GM12878 (cell line): Measurements from ENCODE around the gene SNRK. TPM values are rescaled to one million over a fixed set of nuclear protein-coding genes. Genes with fewer than 3 reads are reported as not detected.

Experiments used
- ATAC-seq: fragments of 200-7000 bp; cut with Tn5 transposase; 3 replicates; pipeline ENCODE4 v1.9.1; 2020; ENCODE audit warnings: mild to moderate bottlenecking, moderate library complexity
- BruUV-seq: library from RNA; stranded (reverse); fragments of 400-500 nt; replicated peaks from 2 replicates; lab custom pipeline; 2021; lab: Mats Ljungman, UMichigan
- CTCF ChIA-PET: fragments of 300-600 bp; sonication (Branson Sonifier 250); formaldehyde crosslinking; extraction: SDS; loops from one replicate; lab custom pipeline; 2021; ENCODE audit warnings: inconsistent platforms; lab: Yijun Ruan, JAX
- POLR2A ChIA-PET: fragments of 350-600 bp; formaldehyde crosslinking; extraction: SDS; loops from one replicate; lab custom pipeline; 2021; ENCODE audit warnings: inconsistent platforms; lab: Charles Lee
- RAD21 ChIA-PET: fragments of 300-600 bp; sonication (Branson Sonifier 250); formaldehyde crosslinking; loops from one replicate; lab custom pipeline; 2023; ENCODE audit warnings: antibody characterized with exemption; ENCODE audit not compliant: unreplicated experiment; lab: Charles Lee
- SMC1A ChIA-PET: fragments of 300-600 bp; sonication (Branson Sonifier 250); formaldehyde crosslinking; loops from one replicate; lab custom pipeline; 2023; ENCODE audit not compliant: unreplicated experiment, uncharacterized antibody; lab: Charles Lee
- DNase-seq: peaks from one replicate; pipeline ENCODE4 v3.0.0-alpha.2; 2011; ENCODE audit warnings: low read depth, low spot score
- FAIRE-seq: peaks from 3 replicates; lab custom pipeline; 2011; peaks lifted over from hg19 to GRCh38; lab: Jason Lieb, UNC
- H2AFZ ChIP-seq: 2 replicates; pipeline ENCODE4 v1.6.0; 2011; ENCODE audit warnings: low read depth, low read length, control low read depth; ENCODE audit not compliant: control insufficient read depth
- H3K27ac ChIP-seq: 2 replicates; pipeline ENCODE4 v1.5.1; 2011; ENCODE audit warnings: control low read depth; ENCODE audit not compliant: control insufficient read depth, insufficient read depth
- H3K27me3 ChIP-seq, 2 experiments: replicated peaks in 1 of 2; 2 replicates each; pipeline versions ENCODE4 v1.6.0 to v1.6.1; 2011; ENCODE audit warnings: low read length in 1 of 2; ENCODE audit not compliant: control insufficient read depth in 2 of 2, insufficient read depth in 2 of 2
- H3K36me3 ChIP-seq, 2 experiments: 2 replicates each; pipeline ENCODE4 v1.5.1; 2011; ENCODE audit warnings: low read length in 1 of 2; ENCODE audit not compliant: control insufficient read depth in 2 of 2, insufficient read depth in 2 of 2
- H3K4me1 ChIP-seq: 2 replicates; pipeline ENCODE4 v1.6.1; 2011; ENCODE audit warnings: mild to moderate bottlenecking, low read length, moderate library complexity, mixed read lengths; ENCODE audit not compliant: control insufficient read depth, insufficient read depth
- H3K4me2 ChIP-seq: 2 replicates; pipeline ENCODE4 v1.6.0; 2011; ENCODE audit warnings: control low read depth; ENCODE audit not compliant: control insufficient read depth, insufficient read depth
- H3K4me3 ChIP-seq: fragments of 200-600 bp; sonication (generic); 2 replicates; pipeline ENCODE4 v1.5.1; 2016
- H3K79me2 ChIP-seq: 2 replicates; pipeline ENCODE4 v1.6.0; 2011; ENCODE audit warnings: low read length; ENCODE audit not compliant: control insufficient read depth, insufficient read depth
- H3K9ac ChIP-seq: 2 replicates; pipeline ENCODE4 v1.8.0; 2011; ENCODE audit warnings: low read length, control low read depth, mixed read lengths; ENCODE audit not compliant: control insufficient read depth, insufficient read depth
- H3K9me3 ChIP-seq: replicated peaks from 3 replicates; pipeline ENCODE4 v1.5.1; 2011; ENCODE audit warnings: mild to moderate bottlenecking, low read length; ENCODE audit not compliant: control insufficient read depth, insufficient read depth
- H4K20me1 ChIP-seq: 2 replicates; pipeline ENCODE4 v1.6.0; 2011; ENCODE audit not compliant: control insufficient read depth, insufficient read depth
- BCL3 ChIP-seq: IDR thresholded peaks from 2 replicates; pipeline ENCODE4 v1.6.1; 2011; ENCODE audit warnings: borderline replicate concordance, low read depth, mild to moderate bottlenecking, moderate library complexity, low read length; ENCODE audit not compliant: insufficient read depth, poor library complexity, severe bottlenecking
- BHLHE40 ChIP-seq, 2 experiments: fragments of 450-650 bp in 1 of 2; IDR thresholded peaks; 2 replicates each; pipeline ENCODE4 v1.6.1; 2011 to 2017; ENCODE audit warnings: low read depth in 2 of 2, borderline replicate concordance in 1 of 2, improper control_type of control experiment in 1 of 2, low read length in 1 of 2, mild to moderate bottlenecking in 1 of 2
- DPF2 ChIP-seq: fragments of 450-650 bp; IDR thresholded peaks from 2 replicates; pipeline ENCODE4 v1.6.1; 2017; ENCODE audit warnings: mild to moderate bottlenecking
- EP300 ChIP-seq, 2 experiments: fragments of 150-350 bp in 1 of 2; IDR thresholded peaks; 2 replicates each; pipeline ENCODE4 v1.6.1; 2011 to 2012; ENCODE audit warnings: low read depth in 2 of 2, low read length in 2 of 2, borderline replicate concordance in 1 of 2, improper control_type of control experiment in 1 of 2, inconsistent platforms in 1 of 2; ENCODE audit not compliant: control insufficient read depth in 1 of 2
- IRF3 ChIP-seq: fragments of 450-650 bp; IDR thresholded peaks from 2 replicates; pipeline ENCODE4 v1.6.1; 2014; ENCODE audit warnings: mild to moderate bottlenecking
- IRF4 ChIP-seq: IDR thresholded peaks from 2 replicates; pipeline ENCODE4 v1.6.1; 2011; ENCODE audit warnings: low read depth, low read length
- KAT2A ChIP-seq: conservative IDR thresholded peaks from 2 replicates; pipeline ENCODE4 v1.6.1; 2011; ENCODE audit warnings: low read depth, low read length; ENCODE audit not compliant: control insufficient read depth
- NKRF ChIP-seq: fragments of 450-650 bp; conservative IDR thresholded peaks from 2 replicates; pipeline ENCODE4 v1.6.1; 2017; ENCODE audit warnings: mild to moderate bottlenecking, moderate library complexity
- RUNX3 ChIP-seq: IDR thresholded peaks from 2 replicates; pipeline ENCODE4 v1.6.1; 2012; ENCODE audit warnings: low read length, inconsistent platforms
- ZBTB11 ChIP-seq: fragments of 450-650 bp; formaldehyde crosslinking; IDR thresholded peaks from 2 replicates; pipeline ENCODE4 v1.5.0; 2022; ENCODE audit warnings: mild to moderate bottlenecking, missing genetic modification characterization
- WGBS: methylation state at CpG from one replicate; pipeline ENCODE4 v1.1.6; 2016; ENCODE audit warnings: low lambda C conversion rate; ENCODE audit not compliant: insufficient replicate concordance, insufficient coverage; ENCODE audit errors: missing lambda C conversion rate; 5-methylcytosine and 5-hydroxymethylcytosine counted together
- in situ Hi-C: fragments of 300-500 bp; cut with MboI; formaldehyde crosslinking; loops from 9 replicates; pipeline ENCODE4 v1.14.3; 2018; ENCODE audit warnings: mixed read lengths
- intact Hi-C: fragments of 100-400 bp; cut with micrococcal nuclease; formaldehyde crosslinking; loops from one replicate; pipeline ENCODE4 v1.14.2; 2022; ENCODE audit not compliant: unreplicated experiment
- polyA plus RNA-seq, 11 experiments: library from polyadenylated mRNA; depleted of rRNA in 4 of 11; unstranded in 6 of 11; stranded (reverse) in 5 of 11; fragments of >200 nt; fragmentation: Nextera tagmentation in 4 of 11; fragmentation: Illumina TruSeq in 1 of 11; extraction: Ambion mirVana in 4 of 11; extraction: Trizol in 1 of 11; gene quantifications; 1 replicate in 1 of 11; 2 replicates in 10 of 11; pipeline versions ENCODE4 v1.2.1 to v1.2.3, GENCODE V29; 2011 to 2016; ENCODE audit warnings: inconsistent platforms in 2 of 11, missing spikeins in 2 of 11, low read depth in 1 of 11
- total RNA-seq, 4 experiments: library from RNA; depleted of rRNA in 3 of 4; stranded (reverse); fragments of >200 nt in 3 of 4; fragmentation: Illumina TruSeq in 1 of 4; extraction: Trizol in 1 of 4; gene quantifications; 2 replicates each; pipeline versions ENCODE4 v1.2.1 to v1.2.3, GENCODE V29; 2013 to 2021

Gene SNRK
- total and polyA plus RNA-seq, 10 of the 15 experiments (the other 5 are each of a cell fraction or from before 2014, with no cell fraction given) = 1.6 to 12.1 (median 7.6) TPM

GRCh38 chr3:43243590-43244587, 42.5 kb upstream of the SNRK start:
- WGBS = 42% methylated on average over 6 of the region's 6 CpGs
- no peak overlapping the region for H3K4me2 ChIP-seq
- FAIRE-seq = no peak
- TF ChIP-seq ZBTB11 (CRISPR knock-in tag) (no peak), DPF2 (no peak), IRF4 (no peak), NKRF (no peak), EP300 (IDR thresholded peaks at IDR 0.05; ENCODE audit: borderline replicate concordance in 1 of 2, control insufficient read depth in 1 of 2, low read depth in 2 of 2, low read length in 2 of 2) (no peak), BCL3 (no peak), BHLHE40 (IDR thresholded peaks at IDR 0.05; ENCODE audit: borderline replicate concordance in 1 of 2, low read depth in 2 of 2, low read length in 1 of 2) (no peak), RUNX3 (no peak), KAT2A (no peak), IRF3 (no peak)

More at GRCh38 chr3:43243590-43244587, 42.5 kb upstream of the SNRK start:
- Histone ChIP-seq H3K9ac (no peak overlapping the region), H3K4me3 (no peak overlapping the region), H4K20me1 (no peaks in the 10 kb centered on the region), H3K4me1 (no peaks in the 10 kb centered on the region), H3K36me3 (no peaks in the 10 kb centered on the region), H3K27ac (no peak overlapping the region), H3K27me3 (peaks cover 0 to 3% of the 10 kb centered on the region in 2 experiments; a peak in 2 of 4 replicates), H2AFZ (no peak overlapping the region), H3K9me3 (no peaks in the 10 kb centered on the region; the same call in 2 of the 3 replicates), H3K79me2 (no peaks in the 10 kb centered on the region)
- in situ Hi-C loops (no loop called here), intact Hi-C loops (no loop called here)
- ChIA-PET CTCF (interaction anchor here (1.6 kb wide), 1 partner anchor 12 kb away, joined by 3 read pairs; no protein-coding TSS in a partner anchor), RAD21 (no interaction called here), POLR2A (no interaction called here), SMC1A (interaction anchor here (0.9 to 1.2 kb wide), 2 partner anchors 32 to 193 kb away, joined by 3 read pairs; no protein-coding TSS in a partner anchor)
- ATAC-seq (no peak), DNase-seq (no peak)
- BruUV-seq = no TSS peak
